NCI-H1930 (cell line): Measurements from ENCODE around the gene PRDX5.
A peak's percentile ranks its signal among the peaks of the same experiment; 100 is the strongest.

ENCODE experiments used
- DNase-seq, 2 experiments: peaks; one replicate each; lab custom pipeline; 2025; lab: John Stamatoyannopoulos, UW

The PRDX5 gene

DNA sequence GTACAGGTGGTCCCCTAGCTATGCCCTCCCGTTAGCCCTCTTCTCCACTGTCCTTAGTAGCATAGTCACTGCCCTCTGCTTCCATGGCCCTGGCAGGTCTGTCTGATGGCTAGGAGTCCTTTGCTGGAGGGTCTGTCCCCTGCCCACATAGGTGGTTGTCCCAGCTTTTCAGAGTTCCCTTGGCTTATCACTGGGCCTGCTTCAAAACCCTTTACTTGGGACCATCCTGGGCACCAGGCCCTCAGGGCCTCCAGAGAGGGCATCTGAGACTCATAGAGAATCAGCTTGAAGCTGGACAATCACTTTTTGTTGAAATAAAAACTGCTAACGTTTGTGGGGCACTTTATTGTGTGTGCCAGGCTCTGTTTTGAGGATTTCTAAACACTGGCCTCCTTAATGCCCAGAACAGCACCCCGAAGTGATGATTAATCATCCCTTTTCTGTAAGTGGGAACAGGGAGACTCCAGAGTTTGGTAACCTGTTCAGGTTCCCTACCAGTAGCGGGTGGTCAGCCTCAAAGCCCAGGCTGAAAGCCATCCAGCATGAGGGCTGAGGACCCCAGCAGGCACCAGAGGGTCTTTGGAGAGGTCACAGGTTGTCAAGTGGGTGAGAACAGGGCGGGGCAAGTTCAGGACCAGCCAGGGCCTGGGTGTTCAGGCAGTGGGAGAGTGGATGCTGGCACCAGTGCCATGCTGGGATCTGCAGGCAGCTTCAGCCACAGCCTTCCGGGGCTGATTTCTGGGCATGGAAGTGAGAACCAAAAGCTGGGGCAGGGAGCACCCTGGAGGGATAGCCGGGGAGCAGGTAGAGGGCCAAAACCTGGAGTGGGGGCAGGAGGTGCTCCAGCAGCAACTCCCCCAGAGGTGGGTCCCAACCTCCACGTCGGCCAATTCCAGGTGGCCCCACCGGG is 27.3 kb upstream of the PRDX5 start:
- no peak for DNase-seq

GRCh38 chr11:64291262-64291751 is 26.6 kb upstream of the PRDX5 start, which contains the start of gene KCNK4:
KCNK4 (plus strand) TSS chr11:64291302; CDS start chr11:64293019, 1,717 bp downstream.
- DNase-seq = no peak

DNA sequence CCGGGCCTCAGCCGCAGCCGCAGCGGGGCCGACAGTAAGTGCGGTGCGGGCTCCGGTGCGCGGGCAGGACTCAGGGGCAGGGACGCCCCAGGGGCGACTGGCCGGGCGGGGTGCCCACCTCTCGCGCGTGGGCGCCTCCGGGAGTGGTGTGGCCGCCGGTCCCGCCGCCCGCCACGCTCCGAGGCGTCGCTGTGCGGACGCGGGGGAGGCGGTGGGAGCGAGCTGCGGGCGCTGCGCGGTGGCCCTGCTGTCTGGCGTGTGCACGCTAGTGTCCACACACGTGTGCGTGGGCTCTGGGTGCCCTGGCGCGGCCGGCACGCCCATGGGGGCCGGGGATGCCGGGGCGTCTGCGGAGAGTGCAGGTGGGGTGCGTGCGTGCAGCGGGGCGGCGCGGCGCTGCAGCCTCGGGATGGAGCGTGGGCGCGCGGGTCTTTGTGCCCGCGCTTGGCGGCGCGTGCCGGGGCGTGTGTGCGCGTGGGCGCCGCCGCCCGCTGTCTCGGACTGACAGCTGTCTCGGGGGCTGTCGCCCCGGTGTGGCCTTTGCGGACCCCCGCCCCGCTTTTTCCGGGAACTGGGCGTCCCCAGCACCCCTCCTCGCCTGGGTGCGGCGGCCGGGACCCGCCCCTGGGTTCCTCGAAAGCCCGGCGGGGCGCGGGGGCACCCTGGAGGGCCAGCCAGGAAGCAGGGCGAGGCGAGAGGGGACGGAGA is 26.0 kb upstream of the PRDX5 start:
- no peak for DNase-seq

- no peak for DNase-seq
Measured at GRCh38 chr11:64292460-64293254, 25.3 kb upstream of the PRDX5 start.

- no peak for DNase-seq
Measured at GRCh38 chr11:64294774-64295173, 23.1 kb upstream of the PRDX5 start.

- DNase-seq = no peak
Measured at GRCh38 chr11:64295760-64296159, 22.2 kb upstream of the PRDX5 start.

GRCh38 chr11:64296236-64296635 is 21.7 kb upstream of the PRDX5 start:
- no peak for DNase-seq

DNA sequence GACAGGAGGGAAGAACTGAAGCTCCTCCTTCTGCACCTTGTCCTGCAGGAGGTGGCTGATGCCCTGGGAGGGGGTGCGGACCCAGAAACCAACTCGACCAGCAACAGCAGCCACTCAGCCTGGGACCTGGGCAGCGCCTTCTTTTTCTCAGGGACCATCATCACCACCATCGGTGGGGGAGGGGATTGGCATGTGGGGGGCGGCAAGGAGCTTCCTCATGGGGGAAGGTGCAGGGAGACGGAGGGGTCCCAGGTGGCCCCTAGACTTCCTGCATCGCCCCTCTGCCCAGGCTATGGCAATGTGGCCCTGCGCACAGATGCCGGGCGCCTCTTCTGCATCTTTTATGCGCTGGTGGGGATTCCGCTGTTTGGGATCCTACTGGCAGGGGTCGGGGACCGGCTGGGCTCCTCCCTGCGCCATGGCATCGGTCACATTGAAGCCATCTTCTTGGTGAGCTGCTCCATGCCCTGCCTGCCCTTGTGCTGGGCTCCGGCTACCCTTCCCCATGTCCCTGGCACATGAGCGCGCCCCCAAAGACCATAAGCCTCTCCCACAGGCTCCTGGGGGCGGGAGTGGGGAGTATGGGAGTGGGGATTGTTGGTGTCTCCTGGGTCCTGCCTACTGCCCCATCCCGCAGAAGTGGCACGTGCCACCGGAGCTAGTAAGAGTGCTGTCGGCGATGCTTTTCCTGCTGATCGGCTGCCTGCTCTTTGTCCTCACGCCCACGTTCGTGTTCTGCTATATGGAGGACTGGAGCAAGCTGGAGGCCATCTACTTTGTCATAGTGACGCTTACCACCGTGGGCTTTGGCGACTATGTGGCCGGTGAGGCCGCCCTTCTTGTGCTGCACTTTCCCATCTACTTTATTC is 20.9 kb upstream of the PRDX5 start:
- DNase-seq = no peak

DNA sequence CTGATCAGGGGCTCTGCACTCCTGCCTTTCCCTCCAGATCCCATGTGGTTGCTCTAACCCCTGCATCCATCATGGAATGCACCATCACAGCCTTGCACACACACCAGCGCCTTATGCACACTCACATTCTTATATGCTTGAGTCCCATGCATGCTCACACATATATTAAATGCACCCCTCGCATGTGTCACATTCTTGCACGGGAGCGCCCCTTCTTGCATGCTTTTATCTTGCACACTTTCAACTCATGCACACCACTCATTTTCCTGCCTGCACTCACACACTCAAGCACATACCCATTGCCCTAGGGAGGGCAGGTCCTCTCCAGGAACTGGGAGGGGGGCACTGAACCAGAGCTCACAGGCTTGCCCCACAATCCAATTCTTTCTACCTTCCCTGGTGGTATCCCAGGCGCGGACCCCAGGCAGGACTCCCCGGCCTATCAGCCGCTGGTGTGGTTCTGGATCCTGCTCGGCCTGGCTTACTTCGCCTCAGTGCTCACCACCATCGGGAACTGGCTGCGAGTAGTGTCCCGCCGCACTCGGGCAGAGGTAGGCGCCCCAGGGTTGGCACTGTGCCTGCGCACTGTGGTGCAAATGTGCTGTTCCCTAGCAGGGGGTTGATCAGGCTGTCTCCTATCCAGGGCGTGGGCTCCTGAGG is 20.1 kb upstream of the PRDX5 start:
- no peak for DNase-seq

GRCh38 chr11:64298966-64299846 is 18.7 kb upstream of the PRDX5 start:
- no peak for DNase-seq

DNA sequence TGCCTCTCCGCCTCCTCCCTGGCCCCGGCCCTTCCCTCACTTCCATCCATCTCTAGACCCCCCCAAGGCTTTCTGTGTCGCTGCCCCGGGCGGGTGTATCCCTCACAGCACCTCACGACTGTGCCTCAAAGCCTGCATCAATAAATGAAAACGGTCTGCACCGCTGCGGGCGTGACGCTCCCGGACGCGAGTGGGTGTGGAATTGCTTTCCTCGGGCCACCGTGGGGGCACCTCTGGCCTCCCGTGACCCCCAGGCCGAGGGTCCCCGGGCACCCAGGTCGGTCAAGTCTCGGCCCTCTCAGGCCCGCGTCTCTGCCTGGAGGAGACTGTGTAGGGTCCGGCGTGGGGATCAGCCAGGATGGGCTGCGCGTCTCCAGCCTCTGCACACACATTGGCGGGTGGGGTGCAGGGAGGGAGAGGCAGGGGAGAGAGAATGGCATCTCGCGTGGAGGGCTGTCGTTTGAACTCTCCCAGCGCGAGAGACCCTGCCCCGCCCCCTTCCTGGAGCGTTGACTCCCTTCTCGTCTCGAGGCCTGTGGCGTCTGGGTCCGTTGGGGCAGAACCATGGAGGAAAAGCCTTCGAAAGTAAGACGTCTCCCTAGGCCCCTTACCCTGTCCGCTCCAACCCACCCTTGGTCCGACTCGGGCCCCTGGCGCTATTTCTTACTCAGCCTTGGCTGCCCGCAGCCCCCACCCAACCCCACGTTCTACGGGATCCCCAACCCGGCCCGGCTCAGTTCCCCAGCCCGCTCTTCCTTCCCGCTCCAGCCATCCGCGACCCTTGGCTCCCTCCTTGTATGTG is 17.9 kb upstream of the PRDX5 start, which contains the start of gene CATSPERZ:
TSS of gene CATSPERZ (plus strand) at position 512 of the 802 bp plus-strand sequence. CDS start at position 565, 53 bp downstream.
- DNase-seq = no peak

DNA sequence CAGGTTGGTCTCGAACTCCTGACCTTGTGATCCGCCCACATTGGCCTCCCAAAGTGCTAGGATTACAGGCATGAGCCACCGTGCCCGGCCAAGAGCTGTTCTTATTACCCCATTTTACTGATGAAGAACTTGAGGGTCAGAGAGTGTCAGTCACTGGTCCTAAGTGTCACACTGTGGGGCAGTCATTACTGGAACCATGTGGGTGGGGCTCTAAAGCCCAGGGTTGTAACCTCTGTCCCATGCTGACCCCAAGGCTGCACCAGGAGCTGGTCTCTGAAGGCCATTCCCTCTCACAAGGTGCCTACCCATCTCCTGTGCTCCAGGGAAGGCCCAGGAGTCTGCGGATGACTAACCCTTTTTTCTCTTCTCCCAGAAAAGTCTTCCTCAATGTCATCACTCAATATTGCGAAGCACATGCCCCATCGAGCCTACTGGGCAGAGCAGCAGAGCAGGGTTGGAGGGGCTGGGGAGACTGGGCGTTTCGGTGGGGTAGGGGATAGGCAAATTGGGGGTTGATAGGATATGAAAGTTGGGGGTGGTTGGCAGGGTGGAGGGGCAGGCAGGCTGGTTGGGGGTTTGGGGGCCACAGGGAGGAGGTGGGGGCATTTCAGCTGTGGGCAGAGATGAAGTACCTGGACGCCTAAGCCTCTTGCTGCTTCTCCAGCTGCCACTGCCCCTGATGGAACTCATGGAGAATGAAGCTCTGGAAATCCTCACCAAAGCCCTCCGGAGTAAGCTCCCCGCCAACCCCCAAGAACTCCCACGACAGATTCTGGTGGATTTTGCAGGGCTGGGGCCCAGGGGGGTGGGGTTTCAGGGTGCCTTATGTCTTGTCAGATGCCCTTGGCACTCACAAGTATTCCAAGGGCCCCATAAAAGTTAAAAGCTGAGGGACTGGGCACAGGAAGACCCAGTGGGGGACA is 14.6 kb upstream of the PRDX5 start:
- no peak for DNase-seq

GRCh38 chr11:64304032-64304315 is 13.9 kb upstream of the PRDX5 start:
- no peak for DNase-seq

GRCh38 chr11:64304316-64305072 is 13.4 kb upstream of the PRDX5 start:
- DNase-seq = peak; percentile 73 to 91

- peak; percentile 98 to 99 for DNase-seq
Measured at GRCh38 chr11:64305075-64305690, 12.7 kb upstream of the PRDX5 start, which contains the start of gene ESRRA. ESRRA (plus strand) TSS chr11:64305524; CDS start chr11:64307180, 1,656 bp downstream.
